Measurements from ENCODE around the gene ABCF2.

ABCF2 gene

GRCh38 chr7:151261529-151261928 lies 34.5 kb upstream of the ABCF2 start:
- ChIA-PET POLR2A (interaction anchor here (0.8 to 1.4 kb wide), 2 partner anchors 9 to 15 kb away, joined by 4 to 8 read pairs; no protein-coding TSS in a partner anchor), CTCF (no interaction called here)
- no peak for DNase-seq (ENCODE audit: extremely low spot score)
- TF ChIP-seq PKNOX1 (IDR thresholded peaks at IDR 0.05): no peak
- no peak for TF ChIP-seq NFRKB (IDR thresholded peaks at IDR 0.05)
- no peak for TF ChIP-seq ELF4 (IDR thresholded peaks at IDR 0.05)
- TF ChIP-seq ARNT (IDR thresholded peaks at IDR 0.05): no peak
- TF ChIP-seq SP1 (IDR thresholded peaks at IDR 0.05): no peak
- no peak for TF ChIP-seq FOXM1 (IDR thresholded peaks at IDR 0.05; ENCODE audit: borderline replicate concordance)
- no peak for TF ChIP-seq L3MBTL2 (conservative IDR thresholded peaks at IDR 0.05)
- no peak for TF ChIP-seq FOXK2 (IDR thresholded peaks at IDR 0.05)
- TF ChIP-seq CTBP1 (IDR thresholded peaks at IDR 0.05; ENCODE audit: borderline replicate concordance): no peak
- TF ChIP-seq LEF1 (IDR thresholded peaks at IDR 0.05; ENCODE audit: borderline replicate concordance): no peak
- TF ChIP-seq TARDBP (IDR thresholded peaks at IDR 0.05): no peak
- no peak for TF ChIP-seq ZNF384 (IDR thresholded peaks at IDR 0.05)
- TF ChIP-seq FOXA1 (IDR thresholded peaks at IDR 0.05): no peak
- TF ChIP-seq SUZ12 (IDR thresholded peaks at IDR 0.05): no peak
- no peak for TF ChIP-seq BHLHE40 (IDR thresholded peaks at IDR 0.05; ENCODE audit: borderline replicate concordance)

- ChIA-PET CTCF (no interaction called here), POLR2A (interaction anchor here (1.4 kb wide), 1 partner anchor 16 kb away, joined by 8 read pairs; no protein-coding TSS in a partner anchor)
Observed at GRCh38 chr7:151260883-151261282, 33.9 kb upstream of the ABCF2 start.

GRCh38 chr7:151260471-151260870 lies 33.5 kb upstream of the ABCF2 start:
- no peak for DNase-seq (ENCODE audit: extremely low spot score)
- TF ChIP-seq FOXM1 (IDR thresholded peaks at IDR 0.05; ENCODE audit: borderline replicate concordance) (no peak), CTBP1 (IDR thresholded peaks at IDR 0.05; ENCODE audit: borderline replicate concordance) (no peak), FOXK2 (IDR thresholded peaks at IDR 0.05) (no peak), FOXA1 (IDR thresholded peaks at IDR 0.05) (no peak), L3MBTL2 (conservative IDR thresholded peaks at IDR 0.05) (no peak), LEF1 (IDR thresholded peaks at IDR 0.05; ENCODE audit: borderline replicate concordance) (no peak), PKNOX1 (IDR thresholded peaks at IDR 0.05) (no peak), ARNT (IDR thresholded peaks at IDR 0.05) (no peak), SUZ12 (IDR thresholded peaks at IDR 0.05) (no peak), NFRKB (IDR thresholded peaks at IDR 0.05) (no peak), SP1 (IDR thresholded peaks at IDR 0.05) (no peak), BHLHE40 (IDR thresholded peaks at IDR 0.05; ENCODE audit: borderline replicate concordance) (no peak), ELF4 (IDR thresholded peaks at IDR 0.05) (no peak), HDGF (IDR thresholded peaks at IDR 0.05; ENCODE audit: borderline replicate concordance) (no peak), TARDBP (IDR thresholded peaks at IDR 0.05) (no peak), ZNF384 (IDR thresholded peaks at IDR 0.05) (no peak)
- CTCF ChIA-PET: no interaction called here
- POLR2A ChIA-PET: interaction anchor here (0.8 kb wide), 1 partner anchor 8 kb away, joined by 3 read pairs; no protein-coding TSS in a partner anchor

More at GRCh38 chr7:151260883-151261282, 33.9 kb upstream of the ABCF2 start:
- no peak for DNase-seq (ENCODE audit: extremely low spot score)
- TF ChIP-seq ARNT (IDR thresholded peaks at IDR 0.05) (no peak), FOXK2 (IDR thresholded peaks at IDR 0.05) (no peak), L3MBTL2 (conservative IDR thresholded peaks at IDR 0.05) (no peak), NFRKB (IDR thresholded peaks at IDR 0.05) (no peak), FOXM1 (IDR thresholded peaks at IDR 0.05; ENCODE audit: borderline replicate concordance) (no peak), FOXA1 (IDR thresholded peaks at IDR 0.05) (no peak), HDGF (IDR thresholded peaks at IDR 0.05; ENCODE audit: borderline replicate concordance) (no peak), BHLHE40 (IDR thresholded peaks at IDR 0.05; ENCODE audit: borderline replicate concordance) (no peak), ELF4 (IDR thresholded peaks at IDR 0.05) (no peak), SP1 (IDR thresholded peaks at IDR 0.05) (no peak), ZNF384 (IDR thresholded peaks at IDR 0.05) (no peak), SUZ12 (IDR thresholded peaks at IDR 0.05) (no peak), LEF1 (IDR thresholded peaks at IDR 0.05; ENCODE audit: borderline replicate concordance) (no peak), PKNOX1 (IDR thresholded peaks at IDR 0.05) (no peak), CTBP1 (IDR thresholded peaks at IDR 0.05; ENCODE audit: borderline replicate concordance) (no peak)

GRCh38 chr7:151257990-151258389 lies 31.0 kb upstream of the ABCF2 start:
- ChIA-PET CTCF (interaction anchor here (0.7 to 2.2 kb wide), 2 partner anchors 11 to 14 kb away, joined by 3 to 4 read pairs; no protein-coding TSS in a partner anchor), POLR2A (interaction anchor here (1.6 kb wide), 1 partner anchor 19 kb away, joined by 5 read pairs; no protein-coding TSS in a partner anchor)
- no peak for TF ChIP-seq SP1 (IDR thresholded peaks at IDR 0.05)
- TF ChIP-seq ARNT (IDR thresholded peaks at IDR 0.05): no peak
- TF ChIP-seq L3MBTL2 (conservative IDR thresholded peaks at IDR 0.05): no peak
- no peak for TF ChIP-seq HDGF (IDR thresholded peaks at IDR 0.05; ENCODE audit: borderline replicate concordance)
- TF ChIP-seq FOXM1 (IDR thresholded peaks at IDR 0.05; ENCODE audit: borderline replicate concordance): no peak
- no peak for TF ChIP-seq ELF4 (IDR thresholded peaks at IDR 0.05)
- TF ChIP-seq NFRKB (IDR thresholded peaks at IDR 0.05): no peak
- TF ChIP-seq SUZ12 (IDR thresholded peaks at IDR 0.05): no peak
- DNase-seq (ENCODE audit: extremely low spot score): no peak

- POLR2A ChIA-PET: interaction anchor here (1.0 to 2.9 kb wide), 3 partner anchors 10 to 29 kb away, joined by 3 to 8 read pairs (median 8); partner anchors contain the start of gene ABCF2
- no peak for DNase-seq (ENCODE audit: extremely low spot score)
- CTCF ChIA-PET: interaction anchor here (0.6 to 2.2 kb wide), 2 partner anchors 12 to 1173 kb away, joined by 3 to 4 read pairs; no protein-coding TSS in a partner anchor
- TF ChIP-seq NFRKB (IDR thresholded peaks at IDR 0.05): no peak
- no peak for TF ChIP-seq TARDBP (IDR thresholded peaks at IDR 0.05)
- no peak for TF ChIP-seq FOXM1 (IDR thresholded peaks at IDR 0.05; ENCODE audit: borderline replicate concordance)
- TF ChIP-seq FOXA1 (IDR thresholded peaks at IDR 0.05): no peak
- no peak for TF ChIP-seq SP1 (IDR thresholded peaks at IDR 0.05)
- TF ChIP-seq CTBP1 (IDR thresholded peaks at IDR 0.05; ENCODE audit: borderline replicate concordance): no peak
- no peak for TF ChIP-seq L3MBTL2 (conservative IDR thresholded peaks at IDR 0.05)
- no peak for TF ChIP-seq HDGF (IDR thresholded peaks at IDR 0.05; ENCODE audit: borderline replicate concordance)
- no peak for TF ChIP-seq SUZ12 (IDR thresholded peaks at IDR 0.05)
- TF ChIP-seq BHLHE40 (IDR thresholded peaks at IDR 0.05; ENCODE audit: borderline replicate concordance): no peak
- no peak for TF ChIP-seq ELF4 (IDR thresholded peaks at IDR 0.05)
- no peak for TF ChIP-seq ZNF384 (IDR thresholded peaks at IDR 0.05)
- TF ChIP-seq FOXK2 (IDR thresholded peaks at IDR 0.05): no peak
- no peak for TF ChIP-seq LEF1 (IDR thresholded peaks at IDR 0.05; ENCODE audit: borderline replicate concordance)
- no peak for TF ChIP-seq ARNT (IDR thresholded peaks at IDR 0.05)
- no peak for TF ChIP-seq PKNOX1 (IDR thresholded peaks at IDR 0.05)
Observed at GRCh38 chr7:151256410-151257045, 29.5 kb upstream of the ABCF2 start.
